Lung microvascular endothelial cell (primary cell): ENCODE results near the gene STK26. TPM values are rescaled to one million over a fixed set of nuclear protein-coding genes. Genes with fewer than 3 reads are reported as not detected.
"Not testable (repeated sequence)": the region's sequence is repeated elsewhere in the genome, so short reads cannot be mapped to it uniquely, and the experiment has no call there.

ENCODE experiments used
- DNase-seq, 2 donors: peaks; one replicate each; pipeline versions ENCODE4 v3.0.0 to v3.0.0-alpha.2; 2010; ENCODE audit warnings: low read depth in 2 of 2
- total RNA-seq: library from RNA; depleted of rRNA; stranded (reverse); fragments of >200 nt; gene quantifications from 2 replicates; pipeline ENCODE4 v1.2.1, GENCODE V29; 2014

STK26 gene
- total RNA-seq, 1 donor from 2014 or later = under 0.01 TPM

DNA sequence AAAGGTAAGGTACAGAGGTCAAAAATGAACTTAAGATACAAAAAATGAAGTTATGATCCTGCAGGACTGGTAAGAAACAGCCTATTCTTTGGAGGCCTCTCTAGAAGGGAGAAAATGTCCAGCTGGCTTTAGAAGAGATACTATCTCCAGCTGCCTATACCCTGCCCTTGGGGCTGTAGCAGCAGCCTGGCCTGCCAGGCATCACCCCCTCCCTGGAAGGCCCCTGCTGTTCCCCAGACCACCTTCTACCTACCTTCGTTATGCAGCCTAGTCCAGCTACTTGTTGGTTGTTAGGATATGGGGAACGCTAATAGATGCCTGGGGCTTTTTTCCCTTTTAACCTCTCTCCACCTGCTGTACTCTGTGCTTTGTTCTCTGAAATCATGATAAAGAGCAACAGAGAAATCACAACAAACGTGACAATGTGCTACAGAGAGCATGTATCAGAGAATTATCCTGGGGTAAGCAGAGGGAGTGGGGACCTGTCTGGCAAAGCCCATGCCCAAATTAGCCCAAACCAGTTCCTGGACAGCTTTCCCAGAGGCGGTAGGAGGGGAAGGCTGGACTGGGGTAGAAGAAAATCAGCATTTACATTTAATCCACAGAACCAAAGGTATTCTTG is 70.2 kb downstream of the STK26 start:
- no peak for DNase-seq

DNA sequence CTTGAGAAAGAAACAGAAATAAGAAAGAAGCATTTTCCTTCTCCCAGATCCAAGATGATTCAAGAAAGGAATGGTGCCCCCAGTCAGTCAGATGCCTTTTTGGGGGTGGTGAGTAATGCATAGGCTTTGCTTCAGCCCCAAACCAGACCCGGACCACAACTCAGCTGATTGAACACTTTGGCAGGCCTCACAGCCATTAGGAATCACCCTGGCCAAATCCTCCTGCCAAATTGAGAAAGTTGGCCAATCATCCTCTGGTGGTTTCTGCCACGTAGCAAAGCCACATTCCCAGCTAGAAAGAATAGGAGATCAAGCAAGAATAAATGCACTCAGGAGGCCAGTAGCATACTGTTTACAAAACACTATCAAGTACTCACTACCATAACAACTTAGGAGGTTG is 71.1 kb downstream of the STK26 start:
- no peak for DNase-seq

DNA sequence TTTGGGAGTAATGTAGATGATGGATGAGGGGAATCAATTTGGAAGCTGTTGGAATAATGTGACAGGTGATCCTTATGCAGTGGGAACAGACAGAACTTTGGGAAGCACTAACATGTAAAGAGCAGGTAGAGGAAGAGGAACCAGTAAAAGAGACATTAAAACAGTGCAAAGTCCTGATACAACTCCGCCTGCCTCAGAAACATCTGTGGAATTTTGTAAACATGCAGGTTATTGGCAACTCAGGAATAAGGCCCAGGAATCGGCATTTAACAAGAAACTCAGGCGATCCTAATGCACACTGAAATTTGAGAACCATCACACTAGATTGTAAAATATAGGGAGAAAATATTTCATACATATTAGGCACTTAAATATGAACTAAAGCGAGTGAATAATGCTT is 75.6 kb downstream of the STK26 start:
- not testable (repeated sequence) for DNase-seq

DNA sequence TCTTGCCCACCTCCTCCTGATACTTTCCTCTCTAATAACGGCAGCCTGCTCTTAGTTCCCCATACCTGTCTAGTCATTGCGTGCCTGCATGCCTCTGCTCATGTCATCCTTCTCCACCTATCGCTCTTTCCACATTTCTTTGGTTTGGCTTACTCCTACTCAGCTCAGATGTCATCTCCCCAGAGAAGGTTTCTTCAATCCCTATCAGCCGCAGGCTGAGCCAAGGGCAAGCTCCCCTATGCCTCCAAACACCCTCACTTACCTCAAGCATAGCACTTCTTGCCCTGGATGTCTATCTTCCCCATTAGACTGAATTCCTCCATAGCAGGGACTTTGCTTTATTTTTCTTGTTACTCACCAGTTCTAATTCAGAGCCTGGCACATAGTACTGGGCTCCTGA is 78.1 kb downstream of the STK26 start:
- no peak for DNase-seq

DNA sequence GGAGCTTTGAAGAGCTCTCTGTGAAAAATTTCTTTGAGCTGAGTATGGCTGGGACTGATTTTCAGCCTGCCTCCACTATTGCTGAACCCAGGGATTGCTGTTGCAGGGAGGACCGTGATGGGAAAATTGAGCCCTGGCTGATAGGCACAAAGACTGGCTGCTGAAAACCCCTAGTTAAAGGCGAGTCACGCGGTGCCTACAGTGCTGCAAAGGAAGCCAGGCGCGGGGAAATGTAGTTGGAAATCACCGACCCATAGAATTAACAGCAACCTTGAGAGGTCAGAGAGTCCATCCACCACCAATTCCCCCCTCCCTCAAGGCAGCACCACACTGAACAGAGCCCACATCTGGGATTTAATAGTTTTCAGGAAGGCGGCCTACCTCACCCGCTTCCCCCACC is 78.7 kb downstream of the STK26 start:
- DNase-seq = no peak

DNA sequence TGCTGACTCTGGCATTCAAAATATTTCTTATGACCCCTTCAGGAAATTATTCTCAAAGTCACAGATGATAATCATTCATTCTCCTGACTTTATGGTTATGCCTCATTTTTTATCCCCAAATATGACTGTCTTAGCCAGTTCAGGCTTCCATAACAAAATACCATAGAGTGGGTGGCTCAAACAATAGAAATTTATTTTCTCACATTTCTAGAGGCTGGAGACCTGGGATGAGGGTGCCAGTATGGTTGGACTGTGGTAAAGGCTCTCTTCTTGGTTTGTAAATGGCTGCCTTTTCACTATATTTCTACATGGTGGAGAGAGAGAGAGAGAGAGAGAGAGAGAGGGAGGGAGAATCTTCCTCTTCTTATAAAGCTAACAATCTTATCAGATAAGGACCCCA is 84.2 kb downstream of the STK26 start:
- no peak for DNase-seq

DNA sequence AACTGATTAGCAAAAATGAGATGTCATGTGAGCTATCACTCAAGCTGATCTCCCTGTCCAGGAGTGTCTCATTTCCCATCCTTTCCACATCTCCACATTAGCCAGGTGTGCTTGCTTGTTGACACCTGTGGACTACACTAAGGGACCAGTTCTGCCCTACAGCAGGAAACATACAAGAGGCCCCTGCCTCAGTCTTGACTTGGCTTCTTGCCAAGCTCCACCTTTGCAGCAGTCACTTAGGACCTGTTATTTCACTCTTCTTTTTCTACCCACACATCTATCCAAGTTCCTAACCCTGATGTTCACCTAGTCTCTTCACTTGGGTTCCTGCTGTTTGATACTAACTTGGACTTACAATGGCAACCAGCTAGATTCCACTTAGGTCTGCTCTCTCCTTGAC is 91.5 kb downstream of the STK26 start:
- DNase-seq = no peak

DNA sequence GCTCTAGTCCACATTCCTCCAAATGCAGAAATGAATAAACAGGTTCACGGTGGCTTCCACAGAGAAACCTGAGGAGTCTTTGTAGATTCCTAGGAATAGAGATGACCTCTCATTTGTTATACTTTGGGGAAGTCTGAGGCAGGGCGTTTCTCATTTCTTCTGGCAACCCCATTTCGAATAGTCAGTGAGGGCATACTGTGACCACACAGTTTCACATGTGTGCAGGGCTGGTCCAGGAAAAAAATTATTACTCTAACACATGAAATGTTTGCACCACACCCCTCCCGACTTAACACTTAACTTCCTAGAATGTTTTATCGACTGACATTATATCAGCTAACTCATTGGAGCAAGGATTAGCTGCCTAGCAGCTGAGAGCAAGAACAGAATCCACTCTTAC is 92.7 kb downstream of the STK26 start:
- DNase-seq = no peak

DNA sequence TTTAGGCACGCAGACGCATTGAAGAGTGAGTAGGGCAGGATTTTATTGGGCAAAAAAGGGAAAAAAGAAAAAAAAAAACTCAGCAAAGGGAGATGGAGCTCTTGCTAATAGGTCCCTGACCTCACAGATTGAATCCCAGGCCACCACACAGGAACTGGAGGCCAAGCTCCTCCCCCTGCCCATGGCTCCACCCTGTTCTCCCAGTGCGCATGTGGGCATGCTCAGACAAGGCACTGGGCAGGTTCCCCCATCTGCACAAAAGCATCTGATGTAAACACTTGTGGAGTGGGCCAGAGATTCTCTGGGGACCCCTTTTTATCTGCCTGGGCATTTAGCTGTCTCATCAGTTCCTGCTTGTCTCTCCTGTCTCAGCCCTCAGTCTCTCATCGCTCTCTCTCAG is 95.3 kb downstream of the STK26 start:
- DNase-seq = no peak

DNA sequence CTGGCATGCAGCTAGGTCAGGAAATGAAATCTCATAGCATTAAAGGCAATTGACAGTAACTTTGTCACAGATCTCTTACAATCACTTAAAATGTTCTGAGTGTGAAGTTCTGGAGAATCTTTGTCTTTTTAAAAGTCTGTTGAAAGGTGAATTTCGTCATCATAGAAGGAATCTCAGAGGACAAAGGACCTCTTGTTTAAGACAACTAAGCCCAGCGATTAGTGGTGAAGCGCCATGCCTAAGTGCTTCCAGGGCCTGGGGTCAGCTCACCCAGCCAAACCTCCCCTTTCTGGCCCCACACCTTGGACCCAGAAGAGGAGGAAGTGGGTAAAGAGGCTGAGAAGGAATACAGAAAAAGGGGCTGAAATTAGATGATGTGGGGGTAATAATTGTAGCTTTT is 96.2 kb downstream of the STK26 start:
- DNase-seq = no peak

DNA sequence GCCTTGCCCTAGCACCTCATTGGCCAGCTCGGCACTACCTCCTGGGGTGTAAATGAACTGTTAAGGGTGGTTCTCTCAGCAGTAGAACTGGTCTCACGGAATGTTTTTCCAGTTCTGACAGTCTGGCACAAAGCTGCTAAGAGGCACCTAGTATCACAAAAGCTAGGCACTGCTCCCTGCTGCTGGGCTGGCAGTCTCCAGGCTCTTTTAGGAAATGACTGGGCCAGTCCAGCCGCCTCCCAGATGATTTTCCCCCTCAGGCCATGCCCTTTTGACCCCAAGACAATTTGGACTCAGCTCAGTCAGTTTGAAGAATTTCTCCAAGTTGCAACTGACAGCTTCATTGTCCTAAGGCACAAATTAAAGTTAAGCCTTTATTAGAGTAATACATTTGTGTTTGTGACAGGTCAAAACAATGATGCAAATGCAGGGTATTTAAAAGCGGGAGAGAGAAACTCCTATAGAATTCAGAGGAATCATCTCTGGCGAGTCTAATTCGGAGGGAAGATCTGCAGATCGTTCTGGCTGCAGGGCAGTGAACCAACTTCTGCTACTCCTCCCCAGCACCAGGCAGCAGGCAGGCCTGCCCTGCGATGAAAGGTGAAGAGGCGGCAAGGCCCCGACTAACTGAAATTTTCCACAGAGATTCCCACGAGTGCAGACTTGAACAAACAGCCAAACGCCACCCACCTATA is 96.9 kb downstream of the STK26 start:
- DNase-seq = peak in 1 of 2 donors; percentile 5

DNA sequence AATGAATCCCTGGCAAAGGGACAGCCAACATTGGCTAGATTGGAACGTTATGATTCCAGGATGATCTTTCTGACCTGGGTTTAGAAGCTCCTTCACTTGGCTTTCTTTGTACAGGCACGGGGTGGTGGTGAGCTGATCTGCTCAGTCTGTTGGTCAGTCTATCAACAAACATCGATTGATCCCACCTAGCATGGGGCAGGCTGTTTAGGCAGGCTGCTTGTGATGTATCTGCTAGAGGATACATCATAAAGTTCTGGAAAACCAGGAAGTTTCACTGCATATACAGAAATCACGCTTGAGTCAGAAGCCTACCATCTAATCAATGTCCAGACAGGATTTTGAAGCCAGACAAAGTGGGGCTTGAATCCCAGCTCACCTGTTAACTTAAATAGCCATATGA is 97.8 kb downstream of the STK26 start:
- DNase-seq = no peak

Other genes with a start within 250 kb of the STK26 start
- not detected in 2 replicates for gene FRMD7, start 104.7 kb downstream of the STK26 start, total RNA-seq
- gene RAP2C, start 196.1 kb downstream of the STK26 start, total RNA-seq = 9.3 and 11.6 TPM in 2 replicates